Breast epithelium (tissue), 3 donors: ENCODE results near the gene CX3CR1.

Source experiments
- CTCF ChIP-seq, 3 donors: fragments of 450-650 bp; IDR thresholded peaks; one replicate each; pipeline ENCODE4 v1.5.1; 2016 to 2017; ENCODE audit warnings: antibody characterized with exemption in 3 of 3, mild to moderate bottlenecking in 3 of 3, moderate library complexity in 3 of 3
- POLR2A ChIP-seq: fragments of 450-650 bp; IDR thresholded peaks from one replicate; pipeline ENCODE4 v1.6.1; 2016; ENCODE audit warnings: antibody characterized with exemption, mild to moderate bottlenecking, moderate library complexity
- POLR2AphosphoS5 ChIP-seq, 3 donors: sonication (generic); formaldehyde crosslinking; IDR thresholded peaks; one replicate each; pipeline ENCODE4 v1.6.1; 2017; ENCODE audit warnings: antibody characterized with exemption in 3 of 3

DNA sequence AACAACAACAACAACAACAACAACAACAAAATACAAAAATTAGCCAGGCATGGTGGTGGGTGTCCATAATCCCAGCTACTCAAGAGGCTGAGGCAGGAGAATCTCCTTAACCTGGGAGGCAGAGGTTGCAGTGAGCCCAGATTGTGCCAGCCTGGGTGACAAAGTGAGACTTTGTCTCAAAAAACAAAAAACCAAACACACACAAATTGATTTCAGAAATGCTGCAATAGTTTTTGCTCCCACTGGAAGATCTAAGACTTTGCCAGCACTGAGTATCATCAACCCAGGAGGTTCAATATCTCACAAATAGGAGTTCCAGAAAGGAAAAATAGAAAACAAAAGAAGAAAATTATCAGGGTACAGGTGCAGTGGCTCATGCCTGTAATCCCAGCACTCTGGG lies 33.5 kb upstream of the CX3CR1 start:
- TF ChIP-seq POLR2A: no peak
- no peak for TF ChIP-seq CTCF (IDR thresholded peaks at IDR 0.05)
- TF ChIP-seq POLR2AphosphoS5 (IDR thresholded peaks at IDR 0.05): no peak
